NOMO-1 treated with dmso at 0.1 percent for 144 hours (cell line): ENCODE data around the gene KIAA1958.

ENCODE experiments used
- DNase-seq: peaks from one replicate; lab custom pipeline; 2025; ENCODE audit not compliant: unreplicated experiment; lab: John Stamatoyannopoulos, UW

The KIAA1958 gene

DNA sequence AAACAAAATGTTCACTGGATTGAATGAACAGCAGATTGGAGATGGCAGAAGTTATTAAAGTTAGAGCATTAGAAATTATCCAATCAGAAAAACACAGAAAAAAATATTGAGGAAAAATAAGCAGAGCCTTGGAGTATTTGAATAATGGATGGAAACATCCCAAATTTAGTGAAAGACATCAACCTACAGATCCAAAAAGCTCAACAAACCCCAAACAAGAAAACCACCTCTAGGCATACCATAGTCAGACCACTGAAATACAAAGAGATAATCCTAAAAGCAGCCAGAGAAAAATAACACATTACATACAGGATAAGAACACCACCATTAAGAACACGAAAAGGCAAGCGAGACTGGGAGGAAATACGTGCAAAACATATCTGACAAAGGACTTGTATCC is 226.1 kb downstream of the KIAA1958 start:
- no peak for DNase-seq

DNA sequence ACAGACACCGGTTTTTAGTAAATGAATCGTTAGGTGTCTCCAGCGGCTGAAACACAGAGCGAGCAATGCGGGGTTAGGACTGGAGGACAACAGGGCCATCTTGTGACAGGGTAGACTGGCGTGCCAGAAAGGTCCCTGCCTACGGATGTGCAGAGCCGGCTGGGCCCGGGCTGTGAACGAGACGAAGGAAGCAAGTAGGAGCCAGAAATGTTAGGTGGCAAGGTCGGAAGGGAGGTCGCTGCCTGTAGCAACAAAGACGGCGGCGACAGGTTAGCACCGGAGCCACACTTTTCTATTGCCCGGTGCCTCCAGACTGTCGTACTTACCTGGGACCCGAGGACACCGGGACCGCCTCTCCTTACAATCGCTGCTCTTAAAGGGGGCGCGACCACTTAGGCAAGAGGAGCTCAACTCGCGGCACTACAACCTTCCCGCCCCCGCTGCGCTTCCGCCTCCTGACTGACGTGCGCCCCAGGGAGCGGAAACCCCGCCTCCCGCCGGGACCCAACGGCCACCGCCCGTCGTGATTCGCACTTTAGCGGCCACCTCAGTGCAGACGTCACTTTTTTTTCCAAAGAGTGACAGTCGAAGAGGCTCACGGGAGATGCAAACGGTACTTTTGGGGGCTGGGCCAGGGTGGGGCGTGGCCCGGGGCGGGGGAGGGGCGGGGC is 231.2 kb downstream of the KIAA1958 start, which contains the start of gene INIP:
Gene INIP (minus strand): TSS at position 457 of the 671 bp plus-strand sequence. CDS start 1,632 bp downstream, outside the sequence.
- DNase-seq = peak; percentile 95
